Activated T-cell treated with anti-CD3 and anti-CD28 coated beads, Interleukin-2, amount 50 U/mL, for 4 hours (primary cell): ENCODE measurements around the gene SPATS2L. TPM values are rescaled to one million over a fixed set of nuclear protein-coding genes. Genes with fewer than 3 reads are reported as not detected.

Source experiments
- ATAC-seq, 2 donors: fragments of 200-7000 bp; cut with Tn5 transposase; one replicate each; pipeline ENCODE4 v1.10.0; 2021
- DNase-seq: peaks from one replicate; pipeline ENCODE4 v3.0.0-alpha.2; 2020
- H3K27me3 Mint-ChIP-seq: one replicate; pipeline ENCODE4 v1.8.0; 2021; ENCODE audit warnings: low read depth, mixed read lengths
- H3K36me3 Mint-ChIP-seq: one replicate; pipeline ENCODE4 v1.8.0; 2022; ENCODE audit warnings: mixed read lengths; ENCODE audit not compliant: insufficient read depth
- H3K4me1 Mint-ChIP-seq: one replicate; pipeline ENCODE4 v1.8.0; 2021; ENCODE audit warnings: low read depth, mixed read lengths
- H3K4me3 Mint-ChIP-seq: one replicate; pipeline ENCODE4 v1.8.0; 2021; ENCODE audit warnings: mild to moderate bottlenecking, moderate library complexity, mixed read lengths
- H3K9me3 Mint-ChIP-seq: one replicate; pipeline ENCODE4 v1.8.0; 2021; ENCODE audit warnings: mixed read lengths
- total RNA-seq, 3 donors: library from RNA; stranded (reverse); gene quantifications; one replicate each; pipeline ENCODE4 v1.2.1, GENCODE V29; 2021

Gene SPATS2L
- total RNA-seq: 1 to 10 TPM; 6.6 to 9.5 (median 8.8) TPM

DNA sequence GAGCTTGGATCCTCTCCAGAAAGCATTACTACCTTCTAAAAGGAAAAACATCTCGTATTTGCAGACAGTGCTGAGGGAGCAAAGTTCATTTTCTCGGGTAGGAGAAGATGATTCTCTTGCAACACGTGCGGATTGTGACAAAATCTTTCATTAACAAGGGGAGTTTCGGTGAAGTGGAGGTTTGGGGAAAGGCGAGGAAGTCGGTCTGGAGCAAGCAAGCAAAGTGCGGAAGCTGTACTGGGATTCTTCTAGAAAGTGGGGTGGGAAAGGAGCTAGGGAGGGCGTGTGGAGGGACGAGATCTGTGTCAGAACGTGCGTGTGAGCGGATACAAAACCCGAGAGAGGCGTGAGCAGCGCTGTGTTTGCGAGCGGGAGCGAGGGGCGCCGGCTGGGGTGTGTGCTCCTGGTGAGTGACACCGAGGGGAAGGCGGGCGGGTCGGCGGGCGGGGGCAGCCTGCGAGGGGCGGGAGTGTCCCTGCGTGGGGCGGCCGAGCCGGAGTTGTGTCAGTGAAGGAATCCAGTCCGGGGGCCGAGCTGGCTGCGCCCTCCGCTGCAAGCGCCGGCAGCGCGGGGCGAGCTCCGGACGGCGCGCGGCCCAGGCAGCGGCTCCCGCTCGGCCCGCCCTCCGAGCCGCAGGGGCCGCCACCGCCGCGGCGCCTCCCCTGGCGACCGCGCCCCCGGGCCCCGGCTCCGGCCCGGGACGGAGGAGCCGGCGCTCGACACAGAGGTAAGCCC lies at the start of gene SPATS2L:
SPATS2L (plus strand) TSS at position 498 of the 735 bp plus-strand sequence. CDS start 82,552 bp downstream, outside the sequence.
- peak; percentile 45 for DNase-seq

GRCh38 chr2:200257570-200257969 lies 48.9 kb upstream of the SPATS2L start:
- H3K4me1 Mint-ChIP-seq: no peaks in the 10 kb centered on the region
- DNase-seq: no peak
- H3K27me3 Mint-ChIP-seq: peaks cover 12% of the 10 kb centered on the region
- ATAC-seq: no peak
- no peaks in the 10 kb centered on the region for H3K36me3 Mint-ChIP-seq
- H3K4me3 Mint-ChIP-seq: no peak overlapping the region
- H3K9me3 Mint-ChIP-seq: no peaks in the 10 kb centered on the region

More for the DNA sequence above, at the start of gene SPATS2L:
- Mint-ChIP-seq H3K27me3 (peaks cover 9% of the 10 kb centered on the region), H3K4me3 (peak within 1 kb of the TSS; percentile 88), H3K36me3 (no peaks in the 10 kb centered on the region), H3K4me1 (peaks cover 8% of the 10 kb centered on the region), H3K9me3 (no peaks in the 10 kb centered on the region)
- ATAC-seq: peak; percentile 75 to 86

- H3K9me3 Mint-ChIP-seq: no peaks in the 10 kb centered on the region
- ATAC-seq: no peak
- no peak overlapping the region for H3K4me3 Mint-ChIP-seq
- no peak for DNase-seq
- H3K36me3 Mint-ChIP-seq: no peaks in the 10 kb centered on the region
- peaks cover 9% of the 10 kb centered on the region for H3K27me3 Mint-ChIP-seq
- no peaks in the 10 kb centered on the region for H3K4me1 Mint-ChIP-seq
Measured at GRCh38 chr2:200258081-200258480, 48.4 kb upstream of the SPATS2L start.

DNA sequence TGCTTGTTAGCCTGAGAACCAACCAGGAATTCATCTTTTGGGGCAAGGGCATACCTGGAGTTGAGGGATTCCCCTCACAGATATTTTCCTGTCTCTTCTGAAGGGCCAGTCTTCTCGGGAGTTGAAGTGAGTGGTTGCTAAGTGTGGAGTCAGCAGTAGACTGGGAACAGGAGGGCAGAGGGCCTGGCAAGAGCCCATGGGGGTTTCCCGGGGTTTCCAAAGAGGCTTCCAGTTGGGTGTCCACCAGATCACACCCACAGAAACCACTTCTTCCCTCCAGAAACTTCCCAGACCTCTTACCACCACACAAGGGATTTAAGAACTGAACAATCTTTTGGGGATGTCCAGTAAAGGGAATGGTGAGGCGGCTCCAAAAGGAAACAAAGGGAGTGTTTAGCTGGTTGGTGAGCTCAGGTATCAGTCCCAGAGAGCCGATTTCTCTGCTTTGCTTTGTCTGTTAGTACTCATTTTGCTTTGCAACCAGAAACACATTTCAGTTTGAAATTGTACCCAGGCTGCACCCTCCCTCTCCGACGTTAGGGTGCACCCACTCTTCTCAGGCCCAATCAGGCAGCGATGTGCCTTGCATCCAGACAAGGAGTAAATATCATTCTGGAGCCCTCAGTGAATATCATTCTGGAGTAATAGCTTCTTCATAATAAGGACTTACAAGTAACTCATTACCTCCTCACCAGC lies 47.5 kb upstream of the SPATS2L start:
- no peaks in the 10 kb centered on the region for H3K4me1 Mint-ChIP-seq
- no peak for DNase-seq
- no peak for ATAC-seq
- H3K9me3 Mint-ChIP-seq: no peaks in the 10 kb centered on the region
- H3K4me3 Mint-ChIP-seq: no peak overlapping the region
- peaks cover 2% of the 10 kb centered on the region for H3K27me3 Mint-ChIP-seq
- no peaks in the 10 kb centered on the region for H3K36me3 Mint-ChIP-seq

GRCh38 chr2:200259577-200259957 lies 46.9 kb upstream of the SPATS2L start:
- Mint-ChIP-seq H3K9me3 (no peaks in the 10 kb centered on the region), H3K27me3 (peaks cover 2% of the 10 kb centered on the region), H3K36me3 (no peaks in the 10 kb centered on the region), H3K4me3 (no peak overlapping the region), H3K4me1 (no peaks in the 10 kb centered on the region)
- ATAC-seq (no peak), DNase-seq (no peak)

DNA sequence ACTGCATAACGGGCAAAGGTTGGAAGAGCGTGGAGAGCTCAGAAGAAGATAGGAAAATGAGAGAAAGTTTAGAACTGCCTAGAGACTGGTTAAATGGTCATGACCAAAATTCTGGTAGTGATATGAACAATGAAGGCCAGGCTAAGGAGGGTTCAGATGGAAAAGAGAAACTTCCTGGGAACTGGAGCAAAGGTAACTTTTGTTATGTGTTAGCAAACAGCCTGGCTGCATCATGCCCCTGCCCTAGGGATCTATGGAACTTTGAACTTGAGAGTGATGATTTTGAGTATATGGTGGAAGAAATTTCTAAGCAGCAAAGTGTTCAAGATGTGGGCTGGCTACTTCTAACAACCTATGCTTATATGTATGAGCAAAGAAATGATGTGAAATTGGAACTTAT lies 44.4 kb upstream of the SPATS2L start:
- Mint-ChIP-seq H3K27me3 (peaks cover 2% of the 10 kb centered on the region), H3K4me3 (no peak overlapping the region), H3K9me3 (no peaks in the 10 kb centered on the region), H3K36me3 (no peaks in the 10 kb centered on the region), H3K4me1 (no peaks in the 10 kb centered on the region)
- no peak for DNase-seq
- ATAC-seq: no peak

DNA sequence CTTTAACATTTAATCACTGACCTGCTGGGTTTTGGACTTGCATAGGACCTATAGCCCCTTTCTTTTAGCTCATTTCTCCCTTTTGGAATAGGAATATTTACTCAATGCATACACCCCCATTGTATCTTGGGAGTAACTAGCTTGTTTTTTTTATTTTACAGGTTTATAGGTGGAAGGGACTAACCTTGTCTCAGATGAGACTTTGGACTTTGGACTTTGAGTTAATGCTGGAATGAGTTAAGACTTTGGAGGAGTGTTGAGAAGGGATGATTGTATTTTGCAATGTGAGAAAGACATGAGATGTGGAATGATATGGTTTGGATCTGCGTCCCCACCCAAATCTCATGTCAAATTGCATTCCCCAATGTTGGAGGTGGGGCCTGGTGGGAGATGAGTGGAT lies 43.2 kb upstream of the SPATS2L start:
- Mint-ChIP-seq H3K36me3 (no peaks in the 10 kb centered on the region), H3K9me3 (no peaks in the 10 kb centered on the region), H3K4me3 (no peak overlapping the region), H3K27me3 (peaks cover 2% of the 10 kb centered on the region), H3K4me1 (no peaks in the 10 kb centered on the region)
- DNase-seq (no peak), ATAC-seq (no peak)

DNA sequence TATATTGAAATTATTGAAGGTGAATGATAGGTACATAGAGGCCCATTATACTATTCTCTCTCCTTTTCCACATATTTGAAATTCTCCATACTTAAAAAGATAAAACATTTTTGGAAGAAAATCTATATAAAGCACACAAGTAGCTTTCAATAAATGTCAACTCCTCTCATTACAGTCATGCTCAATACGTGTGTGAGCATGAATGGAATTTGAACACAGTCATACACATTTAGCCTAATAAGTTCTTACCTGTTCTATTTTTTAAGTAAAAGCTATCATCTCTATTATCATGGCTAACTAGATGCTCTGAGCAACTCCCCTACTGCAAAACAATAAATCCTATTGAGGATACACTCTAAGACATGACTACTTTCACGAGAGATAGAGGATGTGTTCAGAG lies 41.9 kb upstream of the SPATS2L start:
- ATAC-seq: no peak
- Mint-ChIP-seq H3K36me3 (no peaks in the 10 kb centered on the region), H3K27me3 (peaks cover 1% of the 10 kb centered on the region), H3K9me3 (no peaks in the 10 kb centered on the region), H3K4me3 (no peak overlapping the region), H3K4me1 (no peaks in the 10 kb centered on the region)
- DNase-seq: no peak

GRCh38 chr2:200266406-200266805 lies 40.1 kb upstream of the SPATS2L start:
- Mint-ChIP-seq H3K27me3 (no peaks in the 10 kb centered on the region), H3K4me3 (no peak overlapping the region), H3K9me3 (no peaks in the 10 kb centered on the region), H3K36me3 (no peaks in the 10 kb centered on the region), H3K4me1 (no peaks in the 10 kb centered on the region)
- no peak for DNase-seq
- ATAC-seq: no peak

- no peak for DNase-seq
- Mint-ChIP-seq H3K4me3 (no peak overlapping the region), H3K4me1 (no peaks in the 10 kb centered on the region)
Measured at GRCh38 chr2:200267350-200267749, 39.1 kb upstream of the SPATS2L start.

GRCh38 chr2:200270732-200271131 lies 35.8 kb upstream of the SPATS2L start:
- ATAC-seq: no peak
- Mint-ChIP-seq H3K27me3 (no peaks in the 10 kb centered on the region), H3K9me3 (no peaks in the 10 kb centered on the region), H3K4me1 (no peaks in the 10 kb centered on the region), H3K4me3 (no peak overlapping the region), H3K36me3 (no peaks in the 10 kb centered on the region)
- DNase-seq: no peak

More at GRCh38 chr2:200267350-200267749, 39.1 kb upstream of the SPATS2L start:
- Mint-ChIP-seq H3K9me3 (no peaks in the 10 kb centered on the region), H3K36me3 (no peaks in the 10 kb centered on the region), H3K27me3 (no peaks in the 10 kb centered on the region)
- ATAC-seq: no peak

DNA sequence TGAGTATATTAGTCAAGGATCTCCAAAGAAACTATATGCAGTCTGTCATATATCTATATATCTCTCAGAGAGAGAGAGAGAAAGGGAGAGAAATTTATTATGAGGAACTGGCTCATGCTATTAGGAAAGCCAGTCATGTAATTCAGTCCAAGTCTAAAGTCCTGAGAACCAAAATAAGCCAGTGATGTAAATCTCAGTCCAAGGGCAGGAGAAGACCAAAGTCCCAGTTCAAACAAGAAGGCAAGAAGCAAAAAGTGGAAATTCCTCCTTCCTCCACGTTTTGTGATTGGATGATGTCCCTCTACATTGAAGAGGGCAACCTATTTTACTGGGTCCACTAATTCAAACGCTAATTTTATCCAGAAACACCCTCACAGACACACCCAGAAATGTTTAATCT lies 34.2 kb upstream of the SPATS2L start:
- no peak for DNase-seq
- Mint-ChIP-seq H3K27me3 (no peaks in the 10 kb centered on the region), H3K9me3 (no peaks in the 10 kb centered on the region), H3K4me1 (no peaks in the 10 kb centered on the region), H3K36me3 (no peaks in the 10 kb centered on the region), H3K4me3 (no peak overlapping the region)
- no peak for ATAC-seq

- no peaks in the 10 kb centered on the region for H3K9me3 Mint-ChIP-seq
- ATAC-seq (no peak), DNase-seq (no peak)
- H3K4me3 Mint-ChIP-seq: no peak overlapping the region
- no peaks in the 10 kb centered on the region for H3K4me1 Mint-ChIP-seq
- peaks cover 5% of the 10 kb centered on the region for H3K27me3 Mint-ChIP-seq
- no peaks in the 10 kb centered on the region for H3K36me3 Mint-ChIP-seq
Measured at GRCh38 chr2:200274116-200275075, 32.1 kb upstream of the SPATS2L start.

DNA sequence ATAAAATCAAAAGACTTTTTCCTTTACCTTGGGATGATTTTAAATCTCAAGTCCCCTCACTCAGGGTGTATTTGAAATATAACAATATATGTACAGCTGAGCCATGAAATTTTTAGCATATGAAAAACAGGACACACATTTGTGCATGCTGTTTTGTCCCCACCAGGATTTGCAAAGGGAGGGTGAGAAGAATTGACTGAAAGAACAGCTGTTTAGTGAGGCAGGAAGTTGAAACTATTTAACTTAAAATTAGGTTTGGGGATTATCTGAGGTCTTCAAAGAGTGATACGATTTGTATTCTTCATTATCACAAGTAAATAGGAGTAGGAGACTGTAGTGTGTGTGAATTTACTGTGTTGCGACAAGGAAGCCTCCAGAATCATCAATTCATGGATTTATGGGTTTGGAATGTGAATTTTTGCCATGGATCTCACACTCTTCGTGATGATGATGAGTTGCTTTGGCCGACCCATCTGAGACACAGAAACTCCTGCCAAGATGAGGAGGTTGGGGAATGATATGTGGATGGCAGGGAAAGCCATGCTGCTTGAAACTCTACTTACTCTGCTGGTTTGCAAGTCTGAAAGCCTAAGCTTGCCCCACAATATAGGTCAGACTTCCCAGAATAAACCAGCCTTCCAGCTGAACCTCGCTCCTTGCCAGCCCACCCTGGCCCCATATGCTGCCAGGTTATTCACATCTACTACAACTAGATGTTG lies 31.0 kb upstream of the SPATS2L start:
- Mint-ChIP-seq H3K4me1 (no peaks in the 10 kb centered on the region), H3K27me3 (peaks cover 5% of the 10 kb centered on the region), H3K36me3 (no peaks in the 10 kb centered on the region), H3K9me3 (no peaks in the 10 kb centered on the region), H3K4me3 (no peak overlapping the region)
- no peak for DNase-seq
- no peak for ATAC-seq
